C4-2B (cell line): ENCODE results near the gene TMEM86B.

ENCODE experiments used
- H3K27ac ChIP-seq: fragments of 450-650 bp; 2 replicates; pipeline ENCODE4 v1.5.1; 2017
- ZFX ChIP-seq: fragments of 450-650 bp; IDR thresholded peaks from 2 replicates; pipeline ENCODE4 v1.6.1; 2017
- TF ChIP-seq, protein P1 (sequence below): fragments of 450-650 bp; conservative IDR thresholded peaks from 2 replicates; pipeline ENCODE4 v1.5.1; 2017; ENCODE audit warnings: mild to moderate bottlenecking

The TMEM86B gene

GRCh38 chr19:55256562-55257460 lies 28.2 kb upstream of the TMEM86B start:
- TF ChIP-seq, protein P1, sequence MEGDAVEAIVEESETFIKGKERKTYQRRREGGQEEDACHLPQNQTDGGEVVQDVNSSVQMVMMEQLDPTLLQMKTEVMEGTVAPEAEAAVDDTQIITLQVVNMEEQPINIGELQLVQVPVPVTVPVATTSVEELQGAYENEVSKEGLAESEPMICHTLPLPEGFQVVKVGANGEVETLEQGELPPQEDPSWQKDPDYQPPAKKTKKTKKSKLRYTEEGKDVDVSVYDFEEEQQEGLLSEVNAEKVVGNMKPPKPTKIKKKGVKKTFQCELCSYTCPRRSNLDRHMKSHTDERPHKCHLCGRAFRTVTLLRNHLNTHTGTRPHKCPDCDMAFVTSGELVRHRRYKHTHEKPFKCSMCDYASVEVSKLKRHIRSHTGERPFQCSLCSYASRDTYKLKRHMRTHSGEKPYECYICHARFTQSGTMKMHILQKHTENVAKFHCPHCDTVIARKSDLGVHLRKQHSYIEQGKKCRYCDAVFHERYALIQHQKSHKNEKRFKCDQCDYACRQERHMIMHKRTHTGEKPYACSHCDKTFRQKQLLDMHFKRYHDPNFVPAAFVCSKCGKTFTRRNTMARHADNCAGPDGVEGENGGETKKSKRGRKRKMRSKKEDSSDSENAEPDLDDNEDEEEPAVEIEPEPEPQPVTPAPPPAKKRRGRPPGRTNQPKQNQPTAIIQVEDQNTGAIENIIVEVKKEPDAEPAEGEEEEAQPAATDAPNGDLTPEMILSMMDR = no peak
- no peak for TF ChIP-seq ZFX
- no peak overlapping the region for H3K27ac ChIP-seq

DNA sequence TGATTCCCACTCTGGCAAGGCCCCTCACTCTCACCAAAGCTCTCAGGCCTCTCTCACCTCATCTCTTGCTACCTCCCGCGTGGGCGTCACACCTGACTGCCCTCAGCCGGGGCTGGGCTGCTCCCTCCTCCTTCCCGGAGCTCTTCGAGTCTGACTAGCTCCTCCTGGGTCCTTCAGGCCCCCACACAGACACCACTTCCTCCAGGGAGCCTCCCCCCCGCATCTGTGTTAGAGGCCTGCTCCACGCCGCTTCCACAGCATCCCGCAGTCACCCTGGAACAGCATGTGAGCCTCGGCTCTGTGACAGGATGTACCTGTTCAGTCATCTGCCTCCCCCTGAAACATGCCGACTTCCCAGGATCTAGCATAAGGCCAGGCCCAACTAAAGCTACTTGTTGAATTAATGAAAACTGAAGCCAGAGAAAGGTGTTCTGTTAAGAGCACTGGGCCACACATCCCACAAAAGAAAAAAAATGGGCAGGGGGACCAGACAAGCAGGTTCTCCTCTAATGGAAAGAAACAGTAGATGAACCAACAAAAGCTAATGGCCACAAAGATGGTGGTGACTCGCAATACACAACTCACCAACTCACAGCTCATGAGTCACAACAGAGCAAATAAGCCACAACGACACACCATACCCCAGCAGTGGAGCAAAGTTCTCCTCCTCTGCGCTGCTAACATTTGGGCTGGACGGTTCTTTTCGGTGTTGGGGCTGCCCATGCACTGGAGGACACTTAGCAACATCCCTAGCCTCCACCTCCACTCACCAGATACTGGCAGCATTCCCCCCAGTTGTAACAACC lies 27.3 kb upstream of the TMEM86B start:
- no peak for TF ChIP-seq ZFX
- TF ChIP-seq, protein P1 = no peak
- no peak overlapping the region for H3K27ac ChIP-seq

GRCh38 chr19:55254625-55254977 lies 26.0 kb upstream of the TMEM86B start:
- TF ChIP-seq, protein P1 = no peak
- TF ChIP-seq ZFX = no peak
- no peak overlapping the region for H3K27ac ChIP-seq

GRCh38 chr19:55253842-55254624 lies 25.5 kb upstream of the TMEM86B start:
- TF ChIP-seq ZFX = no peak
- TF ChIP-seq, protein P1 = no peak
- no peak overlapping the region for H3K27ac ChIP-seq

DNA sequence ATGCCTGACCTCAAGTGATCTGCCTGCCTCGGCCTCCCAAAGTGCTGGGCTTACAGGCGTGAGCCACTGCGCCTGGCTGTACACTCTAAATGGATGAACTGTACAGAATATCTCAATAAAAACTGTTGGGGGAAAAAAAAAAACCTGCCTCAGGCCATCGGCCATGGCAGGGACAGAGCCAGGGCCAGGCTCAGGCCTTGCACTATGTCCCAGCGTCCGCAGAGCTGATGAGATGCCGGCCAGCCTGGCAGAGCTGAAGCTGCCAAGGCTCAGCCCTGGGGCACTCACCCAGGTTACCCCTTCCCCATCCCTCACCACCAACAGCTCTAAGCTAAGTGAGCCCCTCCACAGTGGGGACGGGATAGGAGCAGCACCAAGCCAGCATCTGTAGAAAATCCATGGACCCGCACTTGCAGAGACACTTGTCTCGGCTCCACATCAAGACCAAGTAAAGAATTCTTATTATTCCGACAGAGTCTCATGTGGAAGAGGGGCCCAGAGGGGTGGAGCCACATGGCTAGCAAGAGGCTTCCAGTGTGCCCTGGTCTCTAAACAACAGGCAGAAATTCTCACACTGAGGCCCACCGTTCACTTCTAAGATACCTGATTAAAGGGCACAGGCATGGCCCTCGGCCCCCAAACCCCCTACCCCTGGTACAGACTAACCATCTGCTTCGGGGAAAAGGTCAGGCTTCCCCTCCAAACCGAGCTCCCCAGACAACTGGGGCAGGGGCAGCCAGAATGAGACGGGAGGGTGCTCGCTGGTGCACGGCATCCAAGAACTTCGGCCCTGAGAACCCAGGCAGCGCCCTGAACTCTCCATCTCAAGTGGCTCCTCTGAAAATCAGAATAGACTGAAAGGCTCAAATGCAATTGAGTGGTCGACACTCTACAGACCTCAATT lies 24.4 kb upstream of the TMEM86B start:
- TF ChIP-seq, protein P1 = no peak
- no peak for TF ChIP-seq ZFX
- H3K27ac ChIP-seq = no peak overlapping the region

- no peak for TF ChIP-seq ZFX
- TF ChIP-seq, protein P1 = no peak
- no peak overlapping the region for H3K27ac ChIP-seq
Measured at GRCh38 chr19:55251341-55252081, 22.9 kb upstream of the TMEM86B start.
